Measurements from ENCODE around the gene PDXP.

GRCh38 chr22:37659897-37660708, 1.6 kb downstream of the PDXP start:
- TF ChIP-seq CTCF (IDR thresholded peaks at IDR 0.05 in 8 of 11, conservative IDR thresholded peaks at IDR 0.05 in 3 of 11) (no peak), POLR2A (IDR thresholded peaks at IDR 0.05) (no peak)
